HG02588 (cell line): ENCODE results near the gene JUNB.

Experiments
- ATAC-seq: cut with Tn5 transposase; IDR thresholded peaks from one replicate; pipeline ENCODE4 v1.9.1; 2021; ENCODE audit warnings: mild to moderate bottlenecking, moderate library complexity; ENCODE audit not compliant: unreplicated experiment

Gene JUNB

DNA sequence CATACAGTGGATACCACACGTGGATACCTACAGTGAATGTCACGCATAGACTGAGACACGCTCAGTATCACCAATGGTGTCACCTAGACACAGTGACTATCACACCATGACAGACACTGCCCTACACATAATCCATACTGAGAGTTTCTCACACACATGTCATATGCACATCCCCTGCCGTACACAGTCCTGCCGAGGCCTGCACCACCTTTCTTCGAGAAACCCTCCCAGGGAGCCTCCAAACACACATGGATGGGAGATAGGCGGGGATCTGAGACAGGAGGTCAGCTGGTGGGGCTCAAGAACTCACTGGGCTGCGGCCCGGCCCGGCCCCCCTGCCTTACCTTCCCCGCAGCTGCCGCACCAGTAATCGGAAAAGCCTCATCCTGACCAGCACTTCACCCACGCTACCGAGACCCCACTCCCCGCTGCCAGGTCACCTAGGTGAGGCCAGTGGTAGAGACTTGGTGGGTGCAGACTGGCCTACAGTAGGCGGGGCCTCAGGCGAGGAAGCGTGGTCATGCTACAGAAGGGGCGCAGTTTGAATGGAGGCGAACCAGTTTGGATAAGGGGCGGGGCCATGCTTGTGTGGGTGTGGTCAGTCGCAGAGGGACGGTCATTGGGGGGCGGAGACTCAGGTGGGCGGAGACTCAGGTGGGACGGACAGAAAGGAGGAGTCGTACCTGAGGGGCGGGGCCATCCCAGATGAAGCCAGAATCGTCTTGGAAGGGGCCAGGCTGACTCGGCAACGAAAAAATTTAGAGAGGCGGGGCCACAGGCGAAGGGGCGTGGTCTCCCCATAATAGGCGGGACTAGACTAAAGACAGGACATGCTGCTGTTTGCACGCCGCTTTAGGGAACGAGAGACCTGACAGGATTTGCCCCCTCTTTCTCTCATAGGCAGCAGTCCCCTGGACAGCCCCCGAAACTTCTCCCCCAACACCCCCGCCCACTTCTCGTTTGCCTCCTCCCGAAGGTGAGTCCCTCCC, 49.1 kb downstream of the JUNB start:
- no peak for ATAC-seq

DNA sequence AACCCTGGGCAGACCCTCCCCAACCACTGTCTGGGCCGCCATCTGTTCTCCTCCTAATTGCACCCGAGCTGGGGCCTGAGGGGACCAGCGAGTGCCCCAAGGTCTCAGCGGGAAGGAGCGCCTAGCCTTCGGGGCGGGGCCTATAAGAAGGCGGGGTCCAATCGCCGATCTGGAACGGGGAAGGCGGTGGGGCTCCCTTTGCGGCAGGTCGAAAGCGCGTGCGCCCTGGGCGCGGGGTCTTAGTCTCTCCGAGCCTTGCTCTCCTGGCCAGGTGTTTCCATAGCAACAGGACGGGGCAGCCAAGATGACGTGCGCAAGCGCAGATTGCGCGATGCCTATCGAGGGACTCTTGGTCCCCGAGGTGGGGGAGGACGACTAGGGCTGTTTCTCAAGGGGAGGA, 49.8 kb downstream of the JUNB start:
- ATAC-seq: no peak

DNA sequence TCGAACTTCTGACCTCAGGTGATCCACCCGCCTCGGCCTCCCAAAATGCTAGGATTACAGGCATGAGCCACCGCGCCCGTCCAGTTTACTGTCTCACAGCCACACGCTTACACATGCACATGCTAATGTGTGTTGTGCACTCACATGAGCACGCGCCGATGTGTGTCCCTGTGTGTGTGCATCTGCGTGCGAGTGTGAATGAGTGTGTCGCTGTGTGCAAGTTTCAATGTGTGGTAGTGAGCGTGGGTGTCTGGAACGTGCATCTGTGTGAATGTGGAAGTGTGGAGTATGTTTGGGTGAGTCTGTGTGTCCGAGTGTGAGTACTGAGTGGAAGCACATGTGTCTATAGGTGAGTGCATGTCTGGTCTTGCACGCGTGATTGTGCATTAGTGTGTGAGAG, 51.2 kb downstream of the JUNB start:
- ATAC-seq: no peak
